WTC11 (cell line): ENCODE data around the gene AQP7.
"Not testable (repeated sequence)": the region's sequence is repeated elsewhere in the genome, so short reads cannot be mapped to it uniquely, and the experiment has no call there.

ENCODE experiments used
- CBFB ChIP-seq: sonication (generic); formaldehyde crosslinking; IDR thresholded peaks from 2 replicates; pipeline ENCODE4 v1.8.1; 2022; ENCODE audit warnings: mild to moderate bottlenecking, low read depth, missing genetic modification reagents
- CREM ChIP-seq: sonication (generic); formaldehyde crosslinking; IDR thresholded peaks from 2 replicates; pipeline ENCODE4 v1.8.1; 2022; ENCODE audit warnings: mild to moderate bottlenecking, missing genetic modification reagents, moderate library complexity
- CTCF ChIP-seq: fragments of 200-600 bp; IDR thresholded peaks from 2 replicates; pipeline ENCODE4 v1.8.0; 2022; ENCODE audit warnings: antibody characterized with exemption
- ETV6 ChIP-seq: sonication (generic); formaldehyde crosslinking; IDR thresholded peaks from 2 replicates; pipeline ENCODE4 v1.8.1; 2022; ENCODE audit warnings: mild to moderate bottlenecking, missing genetic modification reagents
- IRF2 ChIP-seq: sonication (generic); formaldehyde crosslinking; IDR thresholded peaks from 2 replicates; pipeline ENCODE4 v1.8.0; 2022; ENCODE audit warnings: low read depth, missing genetic modification reagents, borderline replicate concordance
- MYBL2 ChIP-seq: sonication (generic); formaldehyde crosslinking; IDR thresholded peaks from 2 replicates; pipeline ENCODE4 v1.8.1; 2023; ENCODE audit warnings: mild to moderate bottlenecking, moderate library complexity, missing genetic modification reagents
- ZNF263 ChIP-seq: sonication (generic); formaldehyde crosslinking; IDR thresholded peaks from 2 replicates; pipeline ENCODE4 v1.8.1; 2022; ENCODE audit warnings: low read depth, mild to moderate bottlenecking, moderate library complexity, missing genetic modification reagents
- TF ChIP-seq, protein P1 (sequence below): sonication (generic); formaldehyde crosslinking; IDR thresholded peaks from 2 replicates; pipeline ENCODE4 v1.8.1; 2023; ENCODE audit warnings: mild to moderate bottlenecking, missing genetic modification reagents

GRCh38 chr9:33395159-33395879, 7.0 kb downstream of the AQP7 start:
- TF ChIP-seq CBFB (CRISPR knock-in tag); CTCF; CREM; ETV6; MYBL2 (CRISPR knock-in tag); ZNF263 (CRISPR knock-in tag); IRF2 (CRISPR knock-in tag): not testable (repeated sequence)
- TF ChIP-seq, protein P1, sequence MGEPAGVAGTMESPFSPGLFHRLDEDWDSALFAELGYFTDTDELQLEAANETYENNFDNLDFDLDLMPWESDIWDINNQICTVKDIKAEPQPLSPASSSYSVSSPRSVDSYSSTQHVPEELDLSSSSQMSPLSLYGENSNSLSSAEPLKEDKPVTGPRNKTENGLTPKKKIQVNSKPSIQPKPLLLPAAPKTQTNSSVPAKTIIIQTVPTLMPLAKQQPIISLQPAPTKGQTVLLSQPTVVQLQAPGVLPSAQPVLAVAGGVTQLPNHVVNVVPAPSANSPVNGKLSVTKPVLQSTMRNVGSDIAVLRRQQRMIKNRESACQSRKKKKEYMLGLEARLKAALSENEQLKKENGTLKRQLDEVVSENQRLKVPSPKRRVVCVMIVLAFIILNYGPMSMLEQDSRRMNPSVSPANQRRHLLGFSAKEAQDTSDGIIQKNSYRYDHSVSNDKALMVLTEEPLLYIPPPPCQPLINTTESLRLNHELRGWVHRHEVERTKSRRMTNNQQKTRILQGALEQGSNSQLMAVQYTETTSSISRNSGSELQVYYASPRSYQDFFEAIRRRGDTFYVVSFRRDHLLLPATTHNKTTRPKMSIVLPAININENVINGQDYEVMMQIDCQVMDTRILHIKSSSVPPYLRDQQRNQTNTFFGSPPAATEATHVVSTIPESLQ (CRISPR knock-in tag): not testable (repeated sequence)
